Measurements from ENCODE around the gene ELFN2.

DNA sequence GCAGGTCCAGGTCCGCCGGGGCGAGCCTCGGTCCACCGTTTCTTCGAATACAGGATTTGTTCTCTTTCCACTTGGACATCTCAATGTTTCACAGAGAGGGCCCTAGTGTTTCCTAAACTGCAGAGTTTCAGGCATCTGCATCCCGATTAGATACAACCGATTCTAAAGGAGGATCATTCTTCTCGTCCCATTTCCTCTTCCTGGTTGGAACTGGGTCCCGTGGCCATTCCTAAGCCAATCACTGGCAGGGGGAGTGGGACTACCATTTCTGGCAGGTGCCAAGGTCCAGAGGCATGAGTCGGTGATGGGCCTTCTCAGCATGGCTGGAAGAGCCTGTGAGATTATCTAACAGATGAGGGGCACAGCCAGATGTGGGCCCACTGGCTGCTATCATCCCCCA lies 68.9 kb downstream of the ELFN2 start:
- TF ChIP-seq, protein P1, sequence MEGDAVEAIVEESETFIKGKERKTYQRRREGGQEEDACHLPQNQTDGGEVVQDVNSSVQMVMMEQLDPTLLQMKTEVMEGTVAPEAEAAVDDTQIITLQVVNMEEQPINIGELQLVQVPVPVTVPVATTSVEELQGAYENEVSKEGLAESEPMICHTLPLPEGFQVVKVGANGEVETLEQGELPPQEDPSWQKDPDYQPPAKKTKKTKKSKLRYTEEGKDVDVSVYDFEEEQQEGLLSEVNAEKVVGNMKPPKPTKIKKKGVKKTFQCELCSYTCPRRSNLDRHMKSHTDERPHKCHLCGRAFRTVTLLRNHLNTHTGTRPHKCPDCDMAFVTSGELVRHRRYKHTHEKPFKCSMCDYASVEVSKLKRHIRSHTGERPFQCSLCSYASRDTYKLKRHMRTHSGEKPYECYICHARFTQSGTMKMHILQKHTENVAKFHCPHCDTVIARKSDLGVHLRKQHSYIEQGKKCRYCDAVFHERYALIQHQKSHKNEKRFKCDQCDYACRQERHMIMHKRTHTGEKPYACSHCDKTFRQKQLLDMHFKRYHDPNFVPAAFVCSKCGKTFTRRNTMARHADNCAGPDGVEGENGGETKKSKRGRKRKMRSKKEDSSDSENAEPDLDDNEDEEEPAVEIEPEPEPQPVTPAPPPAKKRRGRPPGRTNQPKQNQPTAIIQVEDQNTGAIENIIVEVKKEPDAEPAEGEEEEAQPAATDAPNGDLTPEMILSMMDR (IDR thresholded peaks at IDR 0.05) = no peak
- no peak for TF ChIP-seq POLR2A (IDR thresholded peaks at IDR 0.05)

Measured in right lobe of liver (tissue), 4 donors.